ENCODE data around the gene PNMA8B.

DNA sequence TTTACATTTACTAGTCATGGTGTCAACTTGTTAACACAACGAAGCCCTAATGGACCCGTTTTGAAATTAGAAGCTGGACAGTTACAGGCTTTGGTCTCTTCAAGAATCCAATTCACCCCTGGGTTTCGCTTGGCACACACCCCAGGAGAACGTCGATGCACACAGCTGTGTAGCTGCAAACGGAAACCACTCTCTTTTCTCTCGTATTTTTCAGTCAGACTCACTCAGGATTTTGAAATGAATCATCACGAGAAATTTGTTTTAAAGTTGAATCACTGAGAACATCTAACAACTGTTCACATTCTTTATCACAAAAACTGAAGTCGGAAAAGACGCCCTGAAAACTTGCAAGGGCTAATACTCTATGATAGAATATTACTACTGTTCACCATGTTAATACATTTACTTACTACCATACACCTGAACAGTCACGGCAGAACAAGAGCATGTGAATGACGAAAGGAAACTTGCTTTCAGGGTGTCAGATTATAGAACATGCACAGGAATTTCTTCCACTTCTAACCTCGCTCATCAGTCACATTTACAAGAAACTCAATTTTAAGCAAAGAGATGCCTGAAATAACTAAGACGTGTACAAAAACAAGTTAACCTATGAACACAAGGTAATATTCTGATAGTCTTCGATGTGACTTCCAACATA, 29.0 kb downstream of the PNMA8B start:
- TF ChIP-seq CTCF (IDR thresholded peaks at IDR 0.05; ENCODE audit: insufficient read depth, low read depth, low read length): no peak
- TF ChIP-seq EZH2 (IDR thresholded peaks at IDR 0.05; ENCODE audit: insufficient read depth, low read length): no peak
